PFSK-1 (cell line): ENCODE results near the gene NAPA.

Source experiments
- POLR2AphosphoS5 ChIP-seq: IDR thresholded peaks from 2 replicates; pipeline ENCODE4 v1.6.1; 2012; ENCODE audit warnings: low read depth, mild to moderate bottlenecking, control low read depth, low read length, moderate library complexity
- SIN3A ChIP-seq: IDR thresholded peaks from 2 replicates; pipeline ENCODE4 v1.6.1; 2012; ENCODE audit warnings: mild to moderate bottlenecking, low read length, moderate library complexity, borderline replicate concordance; ENCODE audit not compliant: insufficient read depth
- TAF1 ChIP-seq: IDR thresholded peaks from 2 replicates; pipeline ENCODE4 v1.6.1; 2012; ENCODE audit warnings: low read length, control low read depth, borderline replicate concordance; ENCODE audit not compliant: insufficient read depth
- TF ChIP-seq, protein P1 (sequence below), 2 experiments: IDR thresholded peaks; 2 replicates each; pipeline versions ENCODE4 v1.6.1 to v1.8.0; 2011 to 2012; ENCODE audit warnings: low read depth in 2 of 2, low read length in 2 of 2, control low read depth in 1 of 2, inconsistent platforms in 1 of 2, mild to moderate bottlenecking in 1 of 2, moderate library complexity in 1 of 2; ENCODE audit not compliant: insufficient read depth in 1 of 2

DNA sequence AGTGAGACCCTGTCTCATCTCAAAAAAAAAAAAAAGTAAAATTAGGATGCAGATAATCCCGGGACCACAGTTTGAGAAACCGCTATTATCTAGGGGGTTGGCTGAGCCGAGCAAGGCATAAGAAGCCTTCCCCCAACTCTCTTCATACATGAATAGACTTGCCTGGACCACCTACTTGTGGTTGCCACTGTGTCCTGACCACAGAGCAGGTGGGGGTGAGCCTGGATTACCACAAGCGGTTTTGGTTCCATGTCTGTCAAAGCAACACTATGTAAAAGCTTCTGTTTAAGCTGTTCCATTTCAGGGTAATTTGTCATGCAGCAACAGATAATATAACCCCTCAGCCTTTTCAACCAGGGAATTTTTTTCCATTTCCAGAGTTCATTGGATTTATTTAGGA, 3.3 kb upstream of the NAPA start:
- no peak for TF ChIP-seq POLR2AphosphoS5
- TF ChIP-seq SIN3A, result no peak
- no peak for TF ChIP-seq TAF1
- TF ChIP-seq, protein P1, sequence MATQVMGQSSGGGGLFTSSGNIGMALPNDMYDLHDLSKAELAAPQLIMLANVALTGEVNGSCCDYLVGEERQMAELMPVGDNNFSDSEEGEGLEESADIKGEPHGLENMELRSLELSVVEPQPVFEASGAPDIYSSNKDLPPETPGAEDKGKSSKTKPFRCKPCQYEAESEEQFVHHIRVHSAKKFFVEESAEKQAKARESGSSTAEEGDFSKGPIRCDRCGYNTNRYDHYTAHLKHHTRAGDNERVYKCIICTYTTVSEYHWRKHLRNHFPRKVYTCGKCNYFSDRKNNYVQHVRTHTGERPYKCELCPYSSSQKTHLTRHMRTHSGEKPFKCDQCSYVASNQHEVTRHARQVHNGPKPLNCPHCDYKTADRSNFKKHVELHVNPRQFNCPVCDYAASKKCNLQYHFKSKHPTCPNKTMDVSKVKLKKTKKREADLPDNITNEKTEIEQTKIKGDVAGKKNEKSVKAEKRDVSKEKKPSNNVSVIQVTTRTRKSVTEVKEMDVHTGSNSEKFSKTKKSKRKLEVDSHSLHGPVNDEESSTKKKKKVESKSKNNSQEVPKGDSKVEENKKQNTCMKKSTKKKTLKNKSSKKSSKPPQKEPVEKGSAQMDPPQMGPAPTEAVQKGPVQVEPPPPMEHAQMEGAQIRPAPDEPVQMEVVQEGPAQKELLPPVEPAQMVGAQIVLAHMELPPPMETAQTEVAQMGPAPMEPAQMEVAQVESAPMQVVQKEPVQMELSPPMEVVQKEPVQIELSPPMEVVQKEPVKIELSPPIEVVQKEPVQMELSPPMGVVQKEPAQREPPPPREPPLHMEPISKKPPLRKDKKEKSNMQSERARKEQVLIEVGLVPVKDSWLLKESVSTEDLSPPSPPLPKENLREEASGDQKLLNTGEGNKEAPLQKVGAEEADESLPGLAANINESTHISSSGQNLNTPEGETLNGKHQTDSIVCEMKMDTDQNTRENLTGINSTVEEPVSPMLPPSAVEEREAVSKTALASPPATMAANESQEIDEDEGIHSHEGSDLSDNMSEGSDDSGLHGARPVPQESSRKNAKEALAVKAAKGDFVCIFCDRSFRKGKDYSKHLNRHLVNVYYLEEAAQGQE (IDR thresholded peaks at IDR 0.05; ENCODE audit: insufficient read depth in 1 of 2, low read depth in 2 of 2, low read length in 2 of 2), result no peak
